Endodermal cell (in vitro differentiated cells): Measurements from ENCODE around the gene EPB41. TPM values are rescaled to one million over a fixed set of nuclear protein-coding genes. Genes with fewer than 3 reads are reported as not detected.
A peak's percentile ranks its signal among the peaks of the same experiment; 100 is the strongest.

Experiments
- DNase-seq: peaks from one replicate; pipeline ENCODE4 v3.0.0-alpha.2; 2017
- H3K27ac ChIP-seq: 2 replicates; pipeline ENCODE4 v1.5.1; 2013; ENCODE audit warnings: mild to moderate bottlenecking, low read depth, low read length, moderate library complexity
- H3K27me3 ChIP-seq: 2 replicates; pipeline ENCODE4 v1.6.1; 2013; ENCODE audit warnings: mild to moderate bottlenecking, low read length, moderate library complexity; ENCODE audit not compliant: insufficient read depth, control insufficient read depth, poor library complexity, severe bottlenecking
- H3K36me3 ChIP-seq: 2 replicates; pipeline ENCODE4 v1.7.0; 2013; ENCODE audit warnings: mild to moderate bottlenecking, low read length, moderate library complexity; ENCODE audit not compliant: control insufficient read depth, insufficient read depth
- H3K4me1 ChIP-seq: one replicate; pipeline ENCODE4 v1.7.0; 2013; ENCODE audit warnings: low read length; ENCODE audit not compliant: control insufficient read depth, insufficient read depth
- H3K4me3 ChIP-seq: 2 replicates; pipeline ENCODE4 v1.5.1; 2013; ENCODE audit warnings: mild to moderate bottlenecking, low read length, moderate library complexity
- H3K9ac ChIP-seq: 2 replicates; pipeline ENCODE4 v1.6.1; 2013; ENCODE audit warnings: mild to moderate bottlenecking, low read length, moderate library complexity; ENCODE audit not compliant: poor library complexity, severe bottlenecking; ENCODE audit errors: extremely low read depth
- H3K9me3 ChIP-seq: 2 replicates; pipeline ENCODE4 v1.6.1; 2013; ENCODE audit warnings: mild to moderate bottlenecking, low read length, moderate library complexity; ENCODE audit not compliant: control insufficient read depth
- H3K27ac Mint-ChIP-seq: 2 replicates; pipeline ENCODE4 v1.8.0; 2020; ENCODE audit warnings: mixed read lengths
- H3K27me3 Mint-ChIP-seq: 2 replicates; pipeline ENCODE4 v1.8.0; 2021; ENCODE audit warnings: mild to moderate bottlenecking, mixed read lengths; ENCODE audit not compliant: insufficient read depth
- H3K36me3 Mint-ChIP-seq: 2 replicates; pipeline ENCODE4 v1.8.0; 2020; ENCODE audit warnings: low read depth, mixed read lengths
- H3K4me1 Mint-ChIP-seq: 2 replicates; pipeline ENCODE4 v1.8.0; 2020; ENCODE audit warnings: mixed read lengths
- H3K4me3 Mint-ChIP-seq: 2 replicates; pipeline ENCODE4 v1.8.0; 2020; ENCODE audit warnings: mild to moderate bottlenecking, moderate library complexity, mixed read lengths
- H3K9me3 Mint-ChIP-seq: 2 replicates; pipeline ENCODE4 v1.8.0; 2020; ENCODE audit warnings: mild to moderate bottlenecking, mixed read lengths
- CTCF ChIP-seq: fragments of 200-600 bp; sonication (generic); conservative IDR thresholded peaks from 2 replicates; pipeline ENCODE4 v1.5.0; 2021; ENCODE audit warnings: antibody characterized with exemption, mild to moderate bottlenecking
- WGBS, 2 experiments: methylation state at CpG; one replicate each; pipeline versions ENCODE4 v1.1.5 to v1.1.7; 2013; ENCODE audit warnings: missing lambda C conversion rate in 2 of 2, mixed read lengths in 1 of 2; ENCODE audit not compliant: insufficient coverage in 1 of 2, insufficient read length in 1 of 2; 5-methylcytosine and 5-hydroxymethylcytosine counted together
- total RNA-seq, 2 donors: library from RNA; stranded (reverse); fragmentation: NEBNext Ultra II Directional in 1 of 2; extraction: Animal tissue kit (Norgen Biotek cat#: 25700) in 1 of 2; gene quantifications; 2 replicates in 1 of 2; 3 replicates in 1 of 2; pipeline ENCODE4 v1.2.1, GENCODE V29; 2021

Gene EPB41
- total RNA-seq, 2 donors from 2014 or later: 60.3 to 91.0 TPM

- 89 to 93% methylated on average over 9 to 10 of the region's 10 CpGs for WGBS, 2 experiments
- no peaks in the 10 kb centered on the region for H3K27me3 Mint-ChIP-seq
- Histone ChIP-seq H3K9ac (peak overlapping the region; percentile 27), H3K4me1 (no peaks in the 10 kb centered on the region), H3K36me3 (peaks cover 92% of the 10 kb centered on the region), H3K27ac (peak overlapping the region; percentile 83), H3K4me3 (no peak overlapping the region), H3K9me3 (peaks cover 3% of the 10 kb centered on the region), H3K27me3 (no peaks in the 10 kb centered on the region)
- no peak for DNase-seq
- TF ChIP-seq CTCF: no peak
- peaks cover 9% of the 10 kb centered on the region for H3K4me1 Mint-ChIP-seq
- H3K27ac Mint-ChIP-seq: peak overlapping the region; percentile 52
- H3K36me3 Mint-ChIP-seq: peaks cover 84% of the 10 kb centered on the region
- H3K4me3 Mint-ChIP-seq: no peak overlapping the region
- H3K9me3 Mint-ChIP-seq: peaks cover 1% of the 10 kb centered on the region
These were observed 242.3 kb downstream of the EPB41 start for GRCh38 chr1:29156543-29157268.

GRCh38 chr1:29157269-29157601 is 242.9 kb downstream of the EPB41 start:
- DNase-seq: no peak
- Histone ChIP-seq H3K27ac (peak overlapping the region; percentile 83), H3K4me3 (no peak overlapping the region), H3K9ac (no peak overlapping the region), H3K27me3 (no peaks in the 10 kb centered on the region), H3K9me3 (peaks cover 3% of the 10 kb centered on the region), H3K36me3 (peaks cover 92% of the 10 kb centered on the region), H3K4me1 (no peaks in the 10 kb centered on the region)
- TF ChIP-seq CTCF: no peak
- Mint-ChIP-seq H3K4me1 (peaks cover 9% of the 10 kb centered on the region), H3K27me3 (no peaks in the 10 kb centered on the region), H3K9me3 (peaks cover 1% of the 10 kb centered on the region), H3K4me3 (no peak overlapping the region), H3K36me3 (peaks cover 81% of the 10 kb centered on the region), H3K27ac (peak overlapping the region; percentile 52)
- WGBS, 2 experiments: 95% methylated on average over 3 of the region's 3 CpGs; no CpG with 5 or more reads in 1 of the 2 experiments

- DNase-seq: no peak
- Histone ChIP-seq H3K36me3 (peaks cover 94% of the 10 kb centered on the region), H3K27ac (no peak overlapping the region), H3K4me1 (peaks cover 7% of the 10 kb centered on the region), H3K4me3 (no peak overlapping the region), H3K27me3 (no peaks in the 10 kb centered on the region), H3K9me3 (peaks cover 3% of the 10 kb centered on the region), H3K9ac (no peak overlapping the region)
- Mint-ChIP-seq H3K36me3 (peaks cover 75% of the 10 kb centered on the region), H3K4me1 (peaks cover 26% of the 10 kb centered on the region), H3K9me3 (peaks cover 1% of the 10 kb centered on the region), H3K27ac (no peak overlapping the region), H3K4me3 (no peak overlapping the region), H3K27me3 (no peaks in the 10 kb centered on the region)
- 93 to 95% methylated on average over 2 to 3 of the region's 3 CpGs for WGBS, 2 experiments
- TF ChIP-seq CTCF: no peak
These were observed 245.4 kb downstream of the EPB41 start for GRCh38 chr1:29159773-29160172.
